ENCODE results near the gene DIO3.
"Not testable (repeated sequence)": the region's sequence is repeated elsewhere in the genome, so short reads cannot be mapped to it uniquely, and the experiment has no call there.

The DIO3 gene

GRCh38 chr14:101543814-101544213, 17.5 kb upstream of the DIO3 start:
- DNase-seq = no peak

DNA sequence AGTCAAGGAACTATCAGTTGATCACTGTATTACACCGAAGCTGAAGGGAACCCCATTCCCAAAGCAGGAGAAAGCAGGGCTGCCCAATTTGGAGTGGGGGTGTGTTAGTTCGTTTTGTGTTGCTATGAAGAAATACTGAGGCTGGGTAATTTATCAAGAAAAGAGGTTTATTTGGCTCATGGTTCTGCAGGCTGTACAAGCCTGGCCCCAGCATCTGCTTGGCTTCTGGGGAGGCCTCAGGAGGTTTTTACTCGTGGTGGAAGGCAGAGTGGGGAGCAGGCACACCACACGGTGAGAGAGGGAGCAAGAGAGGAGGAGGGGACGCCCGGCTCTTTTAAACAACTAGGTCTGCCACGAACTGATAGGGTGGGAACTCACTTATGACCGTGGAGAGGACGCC, 16.7 kb upstream of the DIO3 start:
- no peak for DNase-seq

DNA sequence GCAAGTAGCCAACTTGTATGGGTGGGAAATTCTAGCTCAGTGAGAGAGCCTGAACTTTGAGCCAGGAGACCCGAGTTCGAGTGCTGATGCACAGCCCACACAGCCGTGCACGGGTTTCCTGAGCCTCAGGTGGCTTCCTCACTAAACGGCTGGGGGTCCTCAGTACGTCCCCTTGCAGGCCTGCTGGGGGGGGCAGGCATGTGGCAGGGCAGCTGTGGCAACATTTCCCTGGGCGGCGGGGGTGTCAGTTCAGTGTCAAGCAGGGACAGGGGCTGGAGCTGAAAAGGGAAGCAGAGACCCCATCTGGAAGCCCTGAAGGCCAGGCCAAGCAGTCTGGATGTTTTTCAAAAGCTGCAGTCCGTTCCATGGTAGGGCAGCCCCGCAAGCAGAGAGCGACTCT, 14.6 kb upstream of the DIO3 start:
- DNase-seq = no peak

DNA sequence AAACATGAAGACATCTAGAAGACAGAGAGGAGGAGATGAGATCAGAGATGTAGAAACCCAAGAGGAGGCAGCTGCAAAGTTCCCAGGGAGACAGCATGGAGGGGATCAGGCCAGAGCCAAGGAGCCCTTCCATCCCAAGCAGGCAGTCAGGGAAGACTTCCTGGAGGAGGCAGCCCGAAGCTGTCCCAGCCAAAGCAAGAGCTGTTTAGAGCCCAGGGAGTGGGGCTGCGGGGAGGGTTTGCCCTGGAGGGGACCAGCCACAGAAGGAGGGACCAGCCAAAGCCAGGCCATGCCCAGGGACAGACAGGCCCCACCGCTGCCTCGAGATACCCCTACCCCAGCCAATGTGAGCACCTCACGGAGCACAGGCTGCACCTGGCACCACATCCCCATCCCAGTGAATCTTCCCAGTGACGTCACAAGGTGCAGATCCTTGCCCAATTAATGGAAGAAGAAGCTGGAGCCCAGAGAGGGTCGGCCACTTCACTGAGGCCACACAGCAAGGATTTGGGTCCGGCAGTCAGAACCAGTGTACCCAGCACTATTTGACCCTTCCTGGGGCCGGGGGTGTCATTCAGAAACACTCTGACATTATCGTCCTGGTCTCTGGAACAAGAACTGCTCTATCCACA, 14.1 kb upstream of the DIO3 start:
- DNase-seq = no peak

DNA sequence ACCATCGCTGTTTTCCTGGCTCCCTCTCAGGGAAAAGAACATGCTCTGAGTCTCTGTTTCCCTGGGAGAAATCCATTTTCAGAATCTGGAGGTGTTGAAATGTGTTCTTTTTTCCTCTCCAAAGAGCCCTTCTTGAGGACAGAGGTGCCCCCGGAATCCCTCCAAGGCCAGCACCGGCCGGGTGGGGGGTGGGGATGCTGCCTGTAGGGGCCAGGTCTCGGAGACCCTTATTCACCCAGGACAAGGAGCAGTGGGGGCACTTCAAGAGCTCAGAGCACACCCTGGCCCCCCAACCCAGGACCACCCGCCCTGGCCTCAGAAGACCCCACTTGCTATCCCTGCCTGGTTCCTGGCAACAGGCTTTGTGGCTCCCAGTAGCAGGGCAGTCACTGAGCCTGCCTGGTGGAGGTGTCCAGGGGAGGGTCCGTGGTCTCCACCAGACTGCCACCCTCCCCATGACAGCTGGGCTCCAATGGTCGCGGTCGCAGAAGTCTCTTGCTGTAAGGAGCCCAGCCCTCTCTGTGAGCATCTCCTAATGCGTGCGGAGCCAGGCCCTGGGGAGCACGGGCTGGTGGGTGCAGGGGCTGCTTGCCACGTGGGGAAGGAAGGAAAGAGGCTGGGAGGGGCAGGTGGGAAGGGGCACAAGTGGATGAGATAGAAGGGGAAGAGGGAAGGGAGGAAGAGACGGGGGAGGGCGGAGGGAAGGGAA, 13.2 kb upstream of the DIO3 start:
- no peak for DNase-seq

DNA sequence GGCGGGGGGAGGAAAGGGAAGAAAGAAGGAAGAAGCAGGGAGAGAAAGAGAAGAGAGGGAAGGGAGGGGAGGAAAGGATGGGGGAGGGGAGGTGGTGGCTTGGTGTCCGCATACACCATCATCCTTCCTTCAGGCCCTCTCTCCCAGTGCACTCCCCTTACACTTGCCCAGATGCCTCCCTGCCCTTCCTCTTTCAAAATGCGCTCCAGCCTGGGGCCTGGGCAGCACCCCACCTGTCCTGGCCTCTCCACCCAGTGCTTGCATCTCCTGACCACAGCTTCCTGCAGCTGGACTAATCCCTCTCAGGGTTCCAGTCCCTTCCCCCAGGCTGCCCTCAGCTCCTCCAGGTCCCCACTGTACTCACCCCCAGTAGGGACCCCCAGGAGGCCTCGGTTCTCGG, 12.6 kb upstream of the DIO3 start:
- no peak for DNase-seq

GRCh38 chr14:101549154-101549553, 12.1 kb upstream of the DIO3 start:
- DNase-seq = no peak

- DNase-seq = not testable (repeated sequence)
These were observed 10.9 kb upstream of the DIO3 start for GRCh38 chr14:101550202-101550912.

- DNase-seq = no peak
These were observed 9.3 kb upstream of the DIO3 start for GRCh38 chr14:101551729-101552595.

DNA sequence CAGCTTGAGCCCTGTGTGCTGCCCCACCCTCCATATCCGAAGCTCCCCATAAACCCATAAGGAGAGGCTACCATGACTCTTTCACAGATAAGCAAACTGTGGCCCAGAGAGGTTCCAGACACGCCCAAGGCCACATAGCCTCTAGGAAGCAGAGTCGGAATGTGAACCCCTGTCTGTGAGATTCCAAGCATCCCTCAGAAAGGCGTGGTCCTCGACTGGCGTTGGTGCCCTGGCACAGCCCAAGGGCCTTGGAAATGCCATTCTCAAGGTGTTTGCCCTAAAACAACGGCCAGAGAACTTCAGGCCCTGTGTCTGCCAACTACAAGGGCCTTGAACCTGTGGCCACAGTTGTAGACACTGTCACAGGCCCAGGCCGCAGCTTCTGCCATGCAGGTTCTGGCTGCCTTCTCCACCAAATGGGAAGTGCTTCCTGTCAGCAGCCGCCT, 8.5 kb upstream of the DIO3 start:
- no peak for DNase-seq

DNA sequence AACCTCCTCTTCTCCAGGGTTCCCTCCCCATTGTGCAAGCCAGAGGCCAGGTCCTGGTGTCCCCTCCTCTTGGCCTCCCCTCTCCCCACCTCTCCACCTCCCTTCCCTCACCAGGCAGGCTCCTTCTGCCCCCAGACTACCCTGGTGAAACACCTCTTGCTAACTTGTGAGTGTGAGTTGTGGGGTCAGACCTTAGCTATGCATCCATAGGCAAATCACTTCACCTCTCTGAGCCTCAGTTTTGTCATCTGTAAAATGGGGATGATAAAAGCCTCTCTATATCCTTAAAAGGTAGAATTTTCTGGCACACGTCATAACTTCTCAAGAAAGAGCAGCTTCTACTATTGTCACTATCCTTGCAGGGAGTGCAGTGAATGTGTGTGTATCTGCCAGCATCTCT, 7.9 kb upstream of the DIO3 start:
- no peak for DNase-seq

GRCh38 chr14:101553931-101554330, 7.4 kb upstream of the DIO3 start:
- no peak for DNase-seq

GRCh38 chr14:101554991-101555668, 6.2 kb upstream of the DIO3 start:
- DNase-seq = no peak

GRCh38 chr14:101555669-101556043, 5.6 kb upstream of the DIO3 start:
- not testable (repeated sequence) for DNase-seq

DNA sequence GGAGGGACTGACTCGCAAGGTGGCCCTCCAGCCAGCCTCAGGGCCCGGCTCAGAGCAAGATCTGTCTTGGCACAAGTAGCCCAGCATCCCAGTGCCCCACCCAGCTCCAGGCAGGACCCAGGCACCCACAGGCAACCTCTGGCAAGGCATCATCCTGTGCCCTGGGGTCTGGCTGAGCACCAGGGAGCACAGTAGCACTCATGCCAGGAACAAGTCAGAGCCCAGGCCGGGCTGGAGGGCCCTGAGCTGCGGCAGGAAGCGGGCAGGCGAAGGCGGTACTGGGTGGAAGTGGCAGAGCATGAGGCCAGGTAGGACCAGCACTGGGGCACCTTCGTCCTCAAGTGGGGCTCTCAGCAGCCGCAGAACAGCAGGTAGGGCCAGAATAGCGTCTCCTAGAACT, 5.2 kb upstream of the DIO3 start:
- DNase-seq = no peak

DNA sequence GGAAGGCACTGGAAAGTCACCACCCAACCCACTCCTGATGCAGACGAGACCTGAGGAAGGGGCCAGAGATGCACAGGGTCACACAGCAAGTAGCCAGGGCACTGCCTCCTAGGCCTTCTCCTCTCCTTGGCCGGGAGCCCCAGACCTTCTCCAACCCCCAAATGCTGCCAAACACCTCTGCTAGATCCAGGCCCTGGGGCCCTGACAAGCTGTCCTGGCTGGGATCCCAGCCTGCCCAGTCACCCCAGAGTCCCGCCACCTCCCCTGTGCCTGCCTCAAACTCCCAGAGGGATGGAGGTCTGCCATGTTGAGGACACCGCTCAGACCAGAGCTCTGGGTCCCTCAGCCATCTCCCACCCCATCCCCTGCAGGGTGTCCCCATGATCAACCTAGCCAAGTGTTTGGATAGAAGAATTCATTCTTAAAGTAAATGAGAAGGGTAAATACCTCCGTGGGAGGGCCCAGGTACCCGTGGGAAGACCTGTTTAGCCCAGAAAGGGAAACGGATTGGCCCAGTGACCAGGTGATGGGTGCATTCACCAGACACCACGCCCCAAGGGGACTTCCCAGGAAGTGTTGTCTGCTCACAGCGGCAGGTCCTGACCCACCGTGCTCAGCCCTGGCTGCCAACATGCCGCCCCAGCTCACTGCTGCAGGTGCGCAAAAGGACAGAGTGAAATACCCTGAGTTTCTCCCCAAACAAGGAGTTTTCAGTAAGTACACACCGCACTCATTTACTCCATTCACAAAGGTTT, 4.6 kb upstream of the DIO3 start:
- no peak for DNase-seq

GRCh38 chr14:101557321-101557695, 4.0 kb upstream of the DIO3 start:
- no peak for DNase-seq

DNA sequence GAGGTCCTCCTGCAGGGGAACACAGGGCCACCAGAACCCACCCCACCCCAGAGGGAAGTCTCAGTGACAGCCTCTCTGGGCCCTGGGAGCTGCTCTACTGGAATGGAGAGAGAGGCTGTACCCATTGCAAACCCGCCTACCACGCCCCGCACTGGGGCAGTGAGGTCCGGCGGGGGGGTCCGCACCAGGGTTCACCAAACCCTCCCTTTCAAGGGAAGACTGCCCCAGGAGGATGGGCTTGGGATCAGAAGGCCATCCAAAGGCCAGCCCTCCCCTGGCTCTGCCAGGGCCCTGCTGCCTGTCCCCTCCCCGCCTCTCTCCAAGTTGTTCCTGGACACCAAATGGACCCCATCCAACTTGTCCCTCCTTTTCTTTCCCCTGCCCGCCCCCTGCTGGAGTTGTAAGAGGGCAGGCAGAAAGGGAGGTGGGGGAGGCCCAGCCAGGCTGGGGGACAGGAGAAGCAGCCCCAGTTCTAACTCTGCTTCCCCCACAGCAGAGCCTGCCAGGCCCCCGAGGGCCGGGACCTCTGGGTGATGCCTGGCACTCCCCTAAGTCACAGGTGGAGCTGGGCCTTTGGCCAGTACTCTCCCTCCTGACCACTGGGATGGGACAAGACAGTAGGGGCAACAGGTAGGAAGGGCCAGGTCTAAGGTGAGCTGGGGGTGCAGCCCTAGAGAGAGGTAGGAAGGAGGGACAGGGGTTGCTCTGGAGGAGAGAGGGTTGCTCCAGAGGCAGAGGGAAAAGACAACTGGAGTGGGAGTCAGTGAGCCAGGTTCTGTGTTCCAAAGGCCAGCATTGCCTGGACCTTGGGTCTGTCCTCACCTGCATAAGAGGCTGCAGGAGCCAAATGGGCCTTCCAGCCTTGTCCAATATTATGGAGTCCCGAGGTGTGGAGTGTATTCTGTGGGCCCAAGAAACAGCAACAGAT, 3.2 kb upstream of the DIO3 start:
- no peak for DNase-seq

DNA sequence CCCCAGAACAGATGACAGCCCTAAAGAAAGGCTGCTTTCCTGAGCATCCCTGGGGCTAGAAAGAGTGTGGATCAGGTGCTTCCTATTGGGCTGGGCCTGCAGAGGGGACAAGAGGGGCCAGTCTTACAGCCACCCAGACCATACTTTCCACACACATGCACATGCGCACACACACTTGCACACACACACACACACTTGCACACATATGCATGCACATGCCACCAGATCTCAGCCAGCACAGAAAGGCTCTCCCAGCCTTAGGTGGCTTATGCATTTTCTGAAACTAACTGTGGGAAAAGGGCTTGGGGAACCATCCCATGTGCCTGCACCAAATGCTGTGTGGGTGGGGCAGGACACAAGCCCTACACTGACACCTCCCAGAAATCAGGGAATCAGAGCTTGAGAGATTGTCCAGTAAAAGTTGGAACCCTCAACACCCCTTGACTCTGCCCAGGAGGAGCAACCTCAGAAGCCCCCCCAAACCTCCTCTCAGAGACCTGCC, 2.5 kb upstream of the DIO3 start:
- no peak for DNase-seq

DNA sequence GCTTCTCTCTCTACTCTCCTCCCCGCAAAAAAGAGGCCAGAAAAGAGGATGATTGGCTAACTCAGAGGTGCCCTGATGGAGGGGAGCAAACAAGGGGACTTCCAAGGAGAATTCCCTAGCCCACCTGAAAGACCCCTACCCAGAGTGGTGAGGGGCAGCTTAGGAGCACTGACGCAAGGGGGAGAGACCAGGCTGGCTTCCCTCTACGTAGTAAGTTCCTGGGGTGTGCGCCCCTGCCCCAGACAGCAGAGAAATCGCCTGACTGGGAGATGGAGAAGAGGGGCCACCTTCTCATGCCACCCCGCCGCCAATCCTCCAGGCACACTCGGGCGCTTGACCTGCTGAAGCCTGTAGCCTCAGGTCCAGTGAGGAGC, 2.1 kb upstream of the DIO3 start:
- DNase-seq = no peak
